Chondrocyte (in vitro differentiated cells): ENCODE measurements around the gene ELF3. TPM values are rescaled to one million over a fixed set of nuclear protein-coding genes. Genes with fewer than 3 reads are reported as not detected.

ENCODE experiments used
- DNase-seq: peaks from one replicate; pipeline ENCODE4 v3.0.0; 2021; ENCODE audit warnings: mixed read lengths, low spot score
- H3K27ac Mint-ChIP-seq: one replicate; pipeline ENCODE4 v1.8.0; 2021; ENCODE audit warnings: mild to moderate bottlenecking, moderate library complexity, mixed read lengths; ENCODE audit not compliant: unreplicated experiment
- H3K27me3 Mint-ChIP-seq: 2 replicates; pipeline ENCODE4 v1.8.0; 2021; ENCODE audit warnings: low read depth, mixed read lengths
- H3K36me3 Mint-ChIP-seq: 2 replicates; pipeline ENCODE4 v1.8.0; 2021; ENCODE audit warnings: low read depth, mixed read lengths
- H3K4me1 Mint-ChIP-seq: 2 replicates; pipeline ENCODE4 v1.8.0; 2021; ENCODE audit warnings: low read depth, mild to moderate bottlenecking, mixed read lengths
- H3K4me3 Mint-ChIP-seq: one replicate; pipeline ENCODE4 v1.8.0; 2021; ENCODE audit warnings: mild to moderate bottlenecking, moderate library complexity, mixed read lengths; ENCODE audit not compliant: unreplicated experiment
- H3K9me3 Mint-ChIP-seq: 2 replicates; pipeline ENCODE4 v1.8.0; 2021; ENCODE audit warnings: low read depth, mixed read lengths
- total RNA-seq: library from RNA; stranded (reverse); gene quantifications from 3 replicates; pipeline ENCODE4 v1.2.1, GENCODE V29; 2021
- TF ChIP-seq, protein P1 (sequence below): fragments of 200-600 bp; sonication (generic); IDR thresholded peaks from 2 replicates; pipeline ENCODE4 v1.5.0; 2021; ENCODE audit warnings: antibody characterized with exemption, mild to moderate bottlenecking, moderate library complexity

ELF3 gene
- total RNA-seq, 1 donor from 2014 or later = 0.40 TPM

DNA sequence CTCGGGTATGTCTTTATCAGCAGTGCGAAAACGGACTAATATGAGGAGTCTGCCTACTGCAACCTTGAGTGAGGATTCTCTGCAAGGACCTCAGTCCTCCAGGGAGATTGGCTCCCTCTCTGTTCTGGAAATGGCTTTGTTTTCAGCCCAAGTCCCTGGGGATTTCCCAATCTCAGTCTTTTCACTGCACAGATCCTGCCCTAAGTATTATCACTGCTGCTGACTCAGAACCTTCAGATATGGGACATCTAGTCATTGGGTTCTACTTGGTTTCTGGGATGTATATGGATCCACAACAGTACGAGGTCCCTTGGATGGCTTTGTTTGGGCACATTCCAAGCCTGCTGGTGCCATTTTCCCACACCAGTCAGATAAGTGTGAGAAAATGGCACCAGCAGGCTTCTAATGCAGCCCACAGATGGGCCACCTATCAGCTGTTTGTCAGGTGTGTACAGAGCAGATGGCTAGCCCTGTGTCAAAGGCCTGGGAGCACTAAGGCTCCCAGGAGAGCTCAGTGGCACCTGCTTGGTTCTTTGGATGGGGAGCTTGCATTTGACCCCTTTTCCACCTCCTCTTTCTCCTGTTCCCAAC, 27.4 kb downstream of the ELF3 start:
- TF ChIP-seq, protein P1, sequence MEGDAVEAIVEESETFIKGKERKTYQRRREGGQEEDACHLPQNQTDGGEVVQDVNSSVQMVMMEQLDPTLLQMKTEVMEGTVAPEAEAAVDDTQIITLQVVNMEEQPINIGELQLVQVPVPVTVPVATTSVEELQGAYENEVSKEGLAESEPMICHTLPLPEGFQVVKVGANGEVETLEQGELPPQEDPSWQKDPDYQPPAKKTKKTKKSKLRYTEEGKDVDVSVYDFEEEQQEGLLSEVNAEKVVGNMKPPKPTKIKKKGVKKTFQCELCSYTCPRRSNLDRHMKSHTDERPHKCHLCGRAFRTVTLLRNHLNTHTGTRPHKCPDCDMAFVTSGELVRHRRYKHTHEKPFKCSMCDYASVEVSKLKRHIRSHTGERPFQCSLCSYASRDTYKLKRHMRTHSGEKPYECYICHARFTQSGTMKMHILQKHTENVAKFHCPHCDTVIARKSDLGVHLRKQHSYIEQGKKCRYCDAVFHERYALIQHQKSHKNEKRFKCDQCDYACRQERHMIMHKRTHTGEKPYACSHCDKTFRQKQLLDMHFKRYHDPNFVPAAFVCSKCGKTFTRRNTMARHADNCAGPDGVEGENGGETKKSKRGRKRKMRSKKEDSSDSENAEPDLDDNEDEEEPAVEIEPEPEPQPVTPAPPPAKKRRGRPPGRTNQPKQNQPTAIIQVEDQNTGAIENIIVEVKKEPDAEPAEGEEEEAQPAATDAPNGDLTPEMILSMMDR = no peak
- Mint-ChIP-seq H3K4me3 (no peak overlapping the region), H3K27ac (no peak overlapping the region), H3K4me1 (peaks cover 19% of the 10 kb centered on the region), H3K36me3 (no peaks in the 10 kb centered on the region), H3K27me3 (no peaks in the 10 kb centered on the region), H3K9me3 (no peaks in the 10 kb centered on the region)
- DNase-seq = no peak

DNA sequence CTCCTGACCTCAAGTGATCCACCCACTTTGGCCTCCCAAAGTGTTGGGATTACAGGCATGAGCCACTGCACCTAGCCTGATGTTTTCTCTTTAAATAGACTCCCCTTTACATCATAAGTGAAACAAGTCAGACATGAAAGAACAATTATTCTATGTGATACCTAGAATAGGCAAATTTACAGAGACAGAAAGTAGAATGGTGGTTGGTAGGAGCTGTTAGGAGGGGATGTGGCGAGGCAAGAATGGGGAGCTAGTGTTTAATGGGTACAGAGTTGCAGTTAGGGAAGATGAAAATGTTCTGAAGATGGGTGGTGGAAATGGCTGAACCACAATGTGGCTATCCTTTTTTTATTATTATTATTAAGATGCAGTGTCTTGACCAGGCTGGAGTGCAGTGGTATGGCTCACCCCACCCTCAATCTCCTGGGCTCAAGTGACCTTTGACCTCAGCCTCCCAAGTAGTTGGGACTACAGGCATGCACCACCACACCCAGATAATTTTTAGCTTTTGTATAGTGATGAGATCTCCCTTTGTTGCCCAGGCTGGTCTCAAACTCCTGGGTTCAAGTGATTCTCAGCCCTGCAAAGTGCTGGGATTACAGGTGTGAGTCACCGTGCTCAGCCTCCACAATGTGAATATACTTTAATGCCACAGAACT, 28.4 kb downstream of the ELF3 start:
- H3K27ac Mint-ChIP-seq = no peak overlapping the region
- DNase-seq = no peak
- TF ChIP-seq, protein P1 = no peak
- H3K9me3 Mint-ChIP-seq = no peaks in the 10 kb centered on the region
- H3K36me3 Mint-ChIP-seq = no peaks in the 10 kb centered on the region
- H3K4me1 Mint-ChIP-seq = peaks cover 19% of the 10 kb centered on the region
- no peak overlapping the region for H3K4me3 Mint-ChIP-seq
- no peaks in the 10 kb centered on the region for H3K27me3 Mint-ChIP-seq

DNA sequence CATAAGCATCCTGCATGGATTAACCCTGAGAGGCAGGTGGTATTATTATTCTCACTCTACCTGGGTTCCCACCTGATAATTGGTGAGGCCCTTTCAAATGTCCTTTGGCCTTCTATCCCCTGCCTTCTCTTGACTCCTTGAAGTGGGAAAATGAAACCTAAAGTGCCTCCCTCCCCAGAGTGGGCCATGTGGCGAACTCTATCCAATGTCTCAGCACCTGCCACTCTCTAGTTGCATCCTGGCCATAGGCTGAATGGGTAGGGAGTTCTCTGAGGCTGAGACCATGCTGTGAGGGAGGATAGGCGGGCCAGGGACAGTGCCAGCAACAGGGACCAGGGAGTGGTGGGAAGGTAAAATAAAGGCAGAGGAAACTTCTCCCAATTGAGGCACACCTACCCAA, 35.3 kb downstream of the ELF3 start:
- Mint-ChIP-seq H3K27ac (no peak overlapping the region), H3K4me3 (no peak overlapping the region), H3K9me3 (no peaks in the 10 kb centered on the region), H3K36me3 (no peaks in the 10 kb centered on the region), H3K27me3 (peaks cover 3% of the 10 kb centered on the region), H3K4me1 (no peaks in the 10 kb centered on the region)
- DNase-seq = no peak
- TF ChIP-seq, protein P1 = no peak

DNA sequence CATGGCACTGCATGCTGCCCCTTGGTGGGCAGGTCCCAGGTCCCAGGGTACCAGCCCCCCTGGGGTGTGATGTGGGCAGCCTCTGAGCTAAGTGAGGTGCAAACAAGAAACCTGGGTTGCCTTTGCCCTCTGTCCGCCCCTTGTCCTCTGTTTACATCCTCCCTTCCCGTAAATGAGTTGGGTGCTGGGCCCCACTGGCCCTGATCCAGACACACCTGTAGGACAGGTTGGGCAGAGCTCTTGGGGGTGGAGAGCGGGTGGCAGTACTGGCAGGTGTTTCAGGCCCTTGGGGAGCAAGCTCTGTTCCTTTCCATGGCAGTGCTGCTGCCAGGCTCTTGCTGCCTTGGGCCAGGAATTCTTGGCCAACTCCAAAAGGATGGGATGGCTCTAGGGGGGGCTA, 35.8 kb downstream of the ELF3 start:
- H3K4me1 Mint-ChIP-seq = no peaks in the 10 kb centered on the region
- TF ChIP-seq, protein P1 = no peak
- H3K9me3 Mint-ChIP-seq = no peaks in the 10 kb centered on the region
- H3K27ac Mint-ChIP-seq = no peak overlapping the region
- no peak for DNase-seq
- H3K4me3 Mint-ChIP-seq = no peak overlapping the region
- peaks cover 3% of the 10 kb centered on the region for H3K27me3 Mint-ChIP-seq
- no peaks in the 10 kb centered on the region for H3K36me3 Mint-ChIP-seq

DNA sequence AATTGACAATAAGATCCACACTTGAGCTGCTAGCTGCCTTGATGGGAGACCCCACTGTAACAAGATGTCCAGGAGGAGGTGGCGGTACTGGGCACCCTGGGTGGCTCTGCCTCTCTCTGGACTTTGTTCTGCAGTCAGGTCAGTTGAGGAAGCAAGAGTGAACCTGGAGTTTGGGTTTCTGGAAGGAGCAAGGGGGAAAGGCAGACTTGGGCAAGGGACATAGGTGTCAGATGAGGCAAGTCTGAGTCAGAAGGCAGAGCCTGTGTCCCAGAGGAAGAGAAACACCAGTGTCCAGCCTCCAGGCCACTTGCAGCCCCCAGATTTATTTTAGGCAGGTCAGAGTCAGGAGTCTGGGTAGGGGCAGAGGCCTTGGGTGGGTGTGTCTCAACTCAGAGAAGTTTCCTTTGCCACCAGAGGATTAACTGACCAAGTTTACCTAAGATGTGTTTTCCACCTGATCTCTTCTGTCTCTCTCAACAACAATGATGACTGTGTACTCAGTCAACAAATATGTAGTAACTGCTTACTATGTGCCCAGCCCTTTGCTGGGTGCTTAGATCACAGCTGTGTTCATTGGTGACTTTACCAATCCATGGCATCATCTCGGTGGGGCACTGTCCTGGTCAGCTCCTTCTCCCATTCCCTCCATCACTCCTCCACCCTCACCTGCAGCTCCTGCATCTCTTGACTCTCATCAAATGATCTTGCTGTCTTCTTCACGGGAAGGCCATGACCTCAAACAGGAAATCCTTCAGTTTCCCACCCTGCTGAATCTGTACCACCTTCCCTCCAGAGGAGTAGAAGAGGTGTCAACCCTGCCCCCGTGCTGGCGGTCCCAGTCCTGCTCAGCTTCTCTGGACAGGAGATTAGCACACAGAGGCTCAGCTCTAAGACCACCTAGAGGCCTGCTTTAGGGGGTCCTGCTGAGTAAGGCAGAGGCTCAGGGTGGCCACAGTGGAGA, 36.6 kb downstream of the ELF3 start:
- Mint-ChIP-seq H3K27ac (no peak overlapping the region), H3K4me3 (no peak overlapping the region), H3K4me1 (no peaks in the 10 kb centered on the region), H3K36me3 (no peaks in the 10 kb centered on the region), H3K9me3 (no peaks in the 10 kb centered on the region), H3K27me3 (peaks cover 3% of the 10 kb centered on the region)
- no peak for DNase-seq
- TF ChIP-seq, protein P1 = no peak
